PC-3 (cell line): ENCODE results near the gene MSTN. TPM values are rescaled to one million over a fixed set of nuclear protein-coding genes. Genes with fewer than 3 reads are reported as not detected.
"Not testable (repeated sequence)": the region's sequence is repeated elsewhere in the genome, so short reads cannot be mapped to it uniquely, and the experiment has no call there.

Experiments
- ATAC-seq: fragments of 200-7000 bp; cut with Tn5 transposase; 2 replicates; pipeline ENCODE4 v1.9.1; 2020; ENCODE audit warnings: mild to moderate bottlenecking, moderate library complexity
- BruUV-seq: library from RNA; stranded (reverse); fragments of 400-500 nt; replicated peaks from 2 replicates; lab custom pipeline; 2021; lab: Mats Ljungman, UMichigan
- CTCF ChIA-PET: fragments of 300-600 bp; sonication (Branson Sonifier 250); formaldehyde crosslinking; loops from one replicate; lab custom pipeline; 2022; ENCODE audit warnings: antibody characterized with exemption; lab: Charles Lee
- POLR2A ChIA-PET: fragments of 300-600 bp; sonication (Branson Sonifier 250); formaldehyde crosslinking; loops from one replicate; lab custom pipeline; 2022; ENCODE audit warnings: antibody characterized with exemption; ENCODE audit not compliant: unreplicated experiment; lab: Charles Lee
- DNase-seq: peaks from one replicate; pipeline ENCODE4 v3.0.0-alpha.2; 2015
- H2AFZ ChIP-seq: fragments of 300-600 bp; sonication (generic); 2 replicates; pipeline ENCODE4 v1.6.0; 2016; ENCODE audit warnings: antibody characterized with exemption, low read length
- H3F3A ChIP-seq: fragments of 300-600 bp; sonication (generic); one replicate; pipeline ENCODE4 v1.6.0; 2017; ENCODE audit warnings: antibody characterized with exemption, low read length, control low read depth, mild to moderate bottlenecking; ENCODE audit not compliant: unreplicated experiment
- H3K27ac ChIP-seq: fragments of 300-600 bp; sonication (generic); 2 replicates; pipeline ENCODE4 v1.5.1; 2016; ENCODE audit warnings: mild to moderate bottlenecking, low read length
- H3K27me3 ChIP-seq: fragments of 300-600 bp; sonication (generic); 2 replicates; pipeline ENCODE4 v1.6.1; 2016; ENCODE audit warnings: low read length, mixed read lengths
- H3K36me3 ChIP-seq: fragments of 300-600 bp; sonication (generic); 2 replicates; pipeline ENCODE4 v1.6.1; 2016; ENCODE audit warnings: low read depth, mixed run types, low read length, mixed read lengths
- H3K4me1 ChIP-seq: fragments of 300-600 bp; sonication (generic); 2 replicates; pipeline ENCODE4 v1.5.1; 2016; ENCODE audit warnings: low read length; ENCODE audit not compliant: insufficient read depth
- H3K4me2 ChIP-seq: fragments of 300-600 bp; sonication (generic); 2 replicates; pipeline ENCODE4 v1.6.0; 2016; ENCODE audit warnings: low read length
- H3K4me3 ChIP-seq: fragments of 300-600 bp; sonication (generic); 2 replicates; pipeline ENCODE4 v1.5.1; 2016; ENCODE audit warnings: mild to moderate bottlenecking, low read length, mixed read lengths
- H3K79me2 ChIP-seq: fragments of 300-600 bp; sonication (generic); 2 replicates; pipeline ENCODE4 v1.6.1; 2017; ENCODE audit warnings: low read length, mixed read lengths
- H3K9ac ChIP-seq: fragments of 300-600 bp; sonication (generic); 2 replicates; pipeline ENCODE4 v1.6.0; 2016; ENCODE audit warnings: mild to moderate bottlenecking, low read length
- H3K9me2 ChIP-seq: fragments of 300-600 bp; sonication (generic); replicated peaks from 2 replicates; pipeline ENCODE4 v1.6.1; 2016; ENCODE audit warnings: mixed run types, low read length, mixed read lengths
- H3K9me3 ChIP-seq: fragments of 300-600 bp; sonication (generic); 2 replicates; pipeline ENCODE4 v1.6.1; 2016; ENCODE audit warnings: low read length, mixed read lengths
- H4K20me1 ChIP-seq: fragments of 300-600 bp; sonication (generic); 2 replicates; pipeline ENCODE4 v1.6.1; 2016; ENCODE audit warnings: low read length, mixed read lengths
- CTCF ChIP-seq: fragments of 300-600 bp; sonication (generic); conservative IDR thresholded peaks from 2 replicates; pipeline ENCODE4 v1.5.1; 2017; ENCODE audit warnings: antibody characterized with exemption, low read depth, mild to moderate bottlenecking, low read length
- EZH2 ChIP-seq: fragments of 300-600 bp; sonication (generic); IDR thresholded peaks from one replicate; pipeline ENCODE4 v1.6.1; 2017; ENCODE audit warnings: antibody characterized with exemption, mild to moderate bottlenecking, low read length; ENCODE audit not compliant: unreplicated experiment
- EZH2phosphoT487 ChIP-seq: fragments of 300-600 bp; sonication (generic); IDR thresholded peaks from 2 replicates; pipeline ENCODE4 v1.6.1; 2018; ENCODE audit warnings: mild to moderate bottlenecking, antibody characterized with exemption, low read length, borderline replicate concordance
- intact Hi-C: fragments of 100-400 bp; cut with micrococcal nuclease; formaldehyde crosslinking; loops from 2 replicates; pipeline ENCODE4 v1.9.0; 2023
- total RNA-seq: library from RNA; depleted of rRNA; stranded (reverse); fragments of >200 nt; gene quantifications from 2 replicates; pipeline ENCODE4 v1.2.3, GENCODE V29; 2014

MSTN gene
- total RNA-seq, 1 experiment from 2014 or later = not detected

GRCh38 chr2:190036071-190036470 lies 26.5 kb downstream of the MSTN start:
- H4K20me1 ChIP-seq = no peaks in the 10 kb centered on the region
- ATAC-seq (no peak), DNase-seq (no peak)
- H3F3A ChIP-seq = no peaks in the 10 kb centered on the region
- H3K4me2 ChIP-seq = no peak overlapping the region
- no peaks in the 10 kb centered on the region for H3K9me2 ChIP-seq
- no peaks in the 10 kb centered on the region for H3K27me3 ChIP-seq
- H3K36me3 ChIP-seq = no peaks in the 10 kb centered on the region
- no peak overlapping the region for H2AFZ ChIP-seq
- H3K9ac ChIP-seq = no peak overlapping the region
- no peak for TF ChIP-seq CTCF
- no peak for TF ChIP-seq EZH2phosphoT487
- no peak for TF ChIP-seq EZH2
- H3K9me3 ChIP-seq = no peaks in the 10 kb centered on the region
- H3K4me1 ChIP-seq = no peaks in the 10 kb centered on the region
- no peak overlapping the region for H3K4me3 ChIP-seq
- BruUV-seq = no TSS peak
- H3K27ac ChIP-seq = no peak overlapping the region
- H3K79me2 ChIP-seq = no peaks in the 10 kb centered on the region
- CTCF ChIA-PET = no interaction called here
- POLR2A ChIA-PET = no interaction called here
- intact Hi-C loops = no loop called here

GRCh38 chr2:190034417-190034816 lies 28.1 kb downstream of the MSTN start:
- BruUV-seq, H3K36me3 ChIP-seq, H3F3A ChIP-seq, H3K9me3 ChIP-seq, H3K27me3 ChIP-seq, H3K9me2 ChIP-seq, H3K4me1 ChIP-seq, H3K9ac ChIP-seq, H3K79me2 ChIP-seq, intact Hi-C loops, H3K27ac ChIP-seq, H3K4me2 ChIP-seq, H4K20me1 ChIP-seq, DNase-seq, H2AFZ ChIP-seq, H3K4me3 ChIP-seq, ATAC-seq: not testable (repeated sequence)
- POLR2A ChIA-PET = interaction anchor here (0.7 kb wide), 1 partner anchor 60 kb away, joined by 3 read pairs; no protein-coding TSS in a partner anchor
- CTCF ChIA-PET = interaction anchor here (0.6 kb wide), 1 partner anchor 235 kb away, joined by 3 read pairs; no protein-coding TSS in a partner anchor

GRCh38 chr2:190031969-190032618 lies 30.4 kb downstream of the MSTN start:
- CTCF ChIA-PET = no interaction called here
- Histone ChIP-seq H4K20me1 (no peaks in the 10 kb centered on the region), H3K9ac (no peak overlapping the region), H2AFZ (no peak overlapping the region), H3K27ac (no peak overlapping the region), H3K9me2 (no peaks in the 10 kb centered on the region), H3K79me2 (no peaks in the 10 kb centered on the region), H3K9me3 (no peaks in the 10 kb centered on the region), H3K4me1 (no peaks in the 10 kb centered on the region), H3F3A (no peaks in the 10 kb centered on the region), H3K36me3 (no peaks in the 10 kb centered on the region), H3K4me2 (no peak overlapping the region), H3K4me3 (no peak overlapping the region), H3K27me3 (no peaks in the 10 kb centered on the region)
- ATAC-seq (no peak), DNase-seq (no peak)
- intact Hi-C loops = no loop called here
- no TSS peak for BruUV-seq
- no peak for TF ChIP-seq EZH2
- no peak for TF ChIP-seq CTCF
- TF ChIP-seq EZH2phosphoT487 = no peak
- POLR2A ChIA-PET = no interaction called here
